ENCODE results near the gene MTHFR.

Gene MTHFR

GRCh38 chr1:11759791-11760190, 46.0 kb downstream of the MTHFR start:
- DNase-seq (ENCODE audit: low read depth) = no peak

- DNase-seq (ENCODE audit: low read depth) = no peak
Observed at GRCh38 chr1:11757047-11757446, 48.7 kb downstream of the MTHFR start.

GRCh38 chr1:11753555-11754208, 52.1 kb downstream of the MTHFR start:
- DNase-seq (ENCODE audit: low read depth) = no peak

GRCh38 chr1:11752359-11753088, 53.2 kb downstream of the MTHFR start:
- DNase-seq (ENCODE audit: low read depth) = no peak

GRCh38 chr1:11751087-11751486, 54.7 kb downstream of the MTHFR start:
- DNase-seq (ENCODE audit: low read depth) = no peak

GRCh38 chr1:11749996-11750395, 55.8 kb downstream of the MTHFR start:
- no peak for DNase-seq (ENCODE audit: low read depth)

GRCh38 chr1:11749203-11749689, 56.5 kb downstream of the MTHFR start:
- no peak for DNase-seq (ENCODE audit: low read depth)

- DNase-seq (ENCODE audit: low read depth) = no peak
Observed at GRCh38 chr1:11748294-11749202, 57.2 kb downstream of the MTHFR start.

GRCh38 chr1:11746795-11747487, 58.8 kb downstream of the MTHFR start:
- no peak for DNase-seq (ENCODE audit: low read depth)

GRCh38 chr1:11746092-11746491, 59.7 kb downstream of the MTHFR start:
- DNase-seq (ENCODE audit: low read depth) = no peak

GRCh38 chr1:11744287-11744686, 61.5 kb downstream of the MTHFR start:
- no peak for DNase-seq (ENCODE audit: low read depth)

GRCh38 chr1:11741919-11742558, 63.7 kb downstream of the MTHFR start:
- DNase-seq (ENCODE audit: low read depth) = no peak

GRCh38 chr1:11741482-11741881, 64.3 kb downstream of the MTHFR start:
- DNase-seq (ENCODE audit: low read depth) = no peak

- DNase-seq (ENCODE audit: low read depth) = no peak
Observed at GRCh38 chr1:11740258-11741192, 65.2 kb downstream of the MTHFR start.

- DNase-seq (ENCODE audit: low read depth) = no peak
Observed at GRCh38 chr1:11738783-11739182, 67.0 kb downstream of the MTHFR start.

GRCh38 chr1:11738096-11738495, 67.7 kb downstream of the MTHFR start:
- DNase-seq (ENCODE audit: low read depth) = no peak

GRCh38 chr1:11736746-11737639, 68.8 kb downstream of the MTHFR start:
- no peak for DNase-seq (ENCODE audit: low read depth)

GRCh38 chr1:11735854-11736745, 69.7 kb downstream of the MTHFR start, which contains the start of gene AGTRAP:
Gene AGTRAP (plus strand): TSS chr1:11736136. CDS start chr1:11736209, 73 bp downstream.
- peak; percentile 84 for DNase-seq (ENCODE audit: low read depth)

All from stimulated activated CD8-positive, alpha-beta memory T cell treated with anti-CD3 and anti-CD28 coated beads, Interleukin-4, amount 100 ng/mL, for 24 hours (primary cell).